ENCODE results near the gene DOK1.

The DOK1 gene

GRCh38 chr2:74540291-74540690 lies 14.2 kb upstream of the DOK1 start:
- H3K4me3 ChIP-seq (ENCODE audit: low read depth, low read length) = no peak overlapping the region
- TF ChIP-seq, protein P1, sequence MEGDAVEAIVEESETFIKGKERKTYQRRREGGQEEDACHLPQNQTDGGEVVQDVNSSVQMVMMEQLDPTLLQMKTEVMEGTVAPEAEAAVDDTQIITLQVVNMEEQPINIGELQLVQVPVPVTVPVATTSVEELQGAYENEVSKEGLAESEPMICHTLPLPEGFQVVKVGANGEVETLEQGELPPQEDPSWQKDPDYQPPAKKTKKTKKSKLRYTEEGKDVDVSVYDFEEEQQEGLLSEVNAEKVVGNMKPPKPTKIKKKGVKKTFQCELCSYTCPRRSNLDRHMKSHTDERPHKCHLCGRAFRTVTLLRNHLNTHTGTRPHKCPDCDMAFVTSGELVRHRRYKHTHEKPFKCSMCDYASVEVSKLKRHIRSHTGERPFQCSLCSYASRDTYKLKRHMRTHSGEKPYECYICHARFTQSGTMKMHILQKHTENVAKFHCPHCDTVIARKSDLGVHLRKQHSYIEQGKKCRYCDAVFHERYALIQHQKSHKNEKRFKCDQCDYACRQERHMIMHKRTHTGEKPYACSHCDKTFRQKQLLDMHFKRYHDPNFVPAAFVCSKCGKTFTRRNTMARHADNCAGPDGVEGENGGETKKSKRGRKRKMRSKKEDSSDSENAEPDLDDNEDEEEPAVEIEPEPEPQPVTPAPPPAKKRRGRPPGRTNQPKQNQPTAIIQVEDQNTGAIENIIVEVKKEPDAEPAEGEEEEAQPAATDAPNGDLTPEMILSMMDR (IDR thresholded peaks at IDR 0.05; ENCODE audit: borderline replicate concordance, insufficient read depth, low read depth, low read length) = no peak

GRCh38 chr2:74542978-74543377 lies 11.5 kb upstream of the DOK1 start:
- TF ChIP-seq, protein P1 (IDR thresholded peaks at IDR 0.05; ENCODE audit: borderline replicate concordance, insufficient read depth, low read depth, low read length) = no peak
- H3K4me3 ChIP-seq (ENCODE audit: low read depth, low read length) = no peak overlapping the region

DNA sequence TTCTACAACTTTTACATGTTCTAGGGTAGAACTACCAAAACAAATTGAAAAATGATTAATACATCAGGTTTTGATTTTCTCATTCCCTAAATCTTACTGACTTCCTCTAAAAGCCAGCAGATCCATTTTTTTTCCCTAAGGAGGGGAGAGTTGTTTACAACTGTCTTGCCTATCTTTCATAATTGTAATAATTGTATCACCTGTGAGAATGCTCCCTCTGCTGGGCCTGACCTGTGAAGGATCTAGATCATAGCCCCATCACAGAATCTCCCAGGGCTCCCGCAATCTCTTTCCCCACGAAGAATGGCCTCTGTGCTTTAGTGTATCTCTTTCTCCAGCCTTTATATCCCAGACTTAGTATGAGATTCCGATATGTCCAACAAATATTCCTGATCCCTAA lies 9.9 kb upstream of the DOK1 start:
- H3K4me3 ChIP-seq (ENCODE audit: low read depth, low read length) = no peak overlapping the region
- TF ChIP-seq, protein P1 (IDR thresholded peaks at IDR 0.05; ENCODE audit: borderline replicate concordance, insufficient read depth, low read depth, low read length) = 0 out of 2 replicates have a peak, but pooled peaks have one; percentile 5

DNA sequence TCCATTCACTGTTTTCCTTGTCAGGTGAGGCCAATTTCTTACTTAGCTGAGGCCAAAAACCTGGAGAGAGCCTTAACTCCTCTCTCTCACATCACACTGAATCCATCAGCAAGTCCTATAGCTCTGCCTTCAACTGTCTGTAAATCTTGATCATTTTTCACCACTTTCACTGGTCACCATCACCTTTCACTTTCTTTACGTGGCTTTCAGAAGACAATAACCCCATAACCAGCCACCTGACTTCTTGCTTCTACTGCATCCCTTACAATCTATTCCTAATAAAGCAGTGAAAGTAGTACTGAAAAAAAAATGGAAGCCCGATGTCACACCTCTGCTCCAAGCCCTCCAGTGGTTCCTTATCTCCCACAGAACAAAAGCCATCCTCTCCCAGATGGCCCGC lies 8.5 kb upstream of the DOK1 start:
- TF ChIP-seq, protein P1 (IDR thresholded peaks at IDR 0.05; ENCODE audit: borderline replicate concordance, insufficient read depth, low read depth, low read length) = no peak
- H3K4me3 ChIP-seq (ENCODE audit: low read depth, low read length) = no peak overlapping the region

GRCh38 chr2:74548285-74548899 lies 6.1 kb upstream of the DOK1 start:
- peak overlapping the region; percentile 78 for H3K4me3 ChIP-seq (ENCODE audit: low read depth, low read length)
- TF ChIP-seq, protein P1 (IDR thresholded peaks at IDR 0.05; ENCODE audit: borderline replicate concordance, insufficient read depth, low read depth, low read length) = no peak

- TF ChIP-seq, protein P1 (IDR thresholded peaks at IDR 0.05; ENCODE audit: borderline replicate concordance, insufficient read depth, low read depth, low read length) = no peak
- H3K4me3 ChIP-seq (ENCODE audit: low read depth, low read length) = peak overlapping the region; percentile 78
These were observed 5.4 kb upstream of the DOK1 start for GRCh38 chr2:74548900-74549826.
